AG20443 (cell line): ENCODE measurements around the gene ATG4B.
"Not testable (repeated sequence)": the region's sequence is repeated elsewhere in the genome, so short reads cannot be mapped to it uniquely, and the experiment has no call there.

Experiments used
- DNase-seq: peaks from one replicate; pipeline ENCODE4 v3.0.0; 2012; ENCODE audit warnings: low spot score, mixed read lengths

Gene ATG4B

DNA sequence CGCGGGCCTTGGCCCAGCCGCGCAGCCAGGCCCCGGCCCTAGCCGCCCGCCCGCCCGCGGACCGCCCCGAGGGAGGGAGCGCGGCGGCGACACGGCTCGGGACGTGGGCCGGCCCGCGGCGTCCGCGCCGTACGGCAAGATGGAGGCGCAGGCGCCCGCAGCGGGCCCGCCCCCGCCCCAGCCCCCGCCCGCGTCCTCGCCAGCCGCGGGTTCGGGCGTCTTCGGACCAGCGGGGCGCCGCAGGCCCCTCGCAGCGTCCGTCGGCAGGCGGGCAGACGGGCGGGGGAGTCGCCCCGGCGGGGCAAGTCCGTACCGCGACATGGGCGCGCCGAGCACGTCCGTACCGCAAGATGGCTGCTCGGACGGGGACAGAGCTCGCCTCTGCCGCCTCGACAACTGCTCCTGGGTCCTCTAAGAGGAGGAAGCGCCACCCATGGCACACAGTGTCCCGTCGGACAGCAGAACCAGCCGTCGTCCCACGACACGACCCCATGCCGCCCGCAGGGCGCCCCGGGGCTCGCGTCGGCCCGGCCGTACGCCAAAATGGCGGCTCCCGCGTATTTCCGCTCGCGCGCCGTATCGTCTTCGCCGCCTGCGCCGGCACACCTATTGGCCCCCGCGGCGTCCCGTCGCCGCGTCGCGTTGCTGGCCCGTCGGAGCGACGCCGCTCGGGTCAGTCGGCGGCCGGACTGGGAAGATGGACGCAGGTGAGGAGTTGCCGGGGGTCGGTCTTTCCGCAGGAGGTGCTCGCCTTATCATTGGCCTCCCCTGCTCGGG is at the start of gene ATG4B, which contains the start of gene THAP4:
ATG4B (plus strand) TSS at position 676 of the 777 bp plus-strand sequence; CDS start at position 698, 22 bp downstream.
THAP4 (minus strand) TSS at position 141 of the 777 bp plus-strand sequence. CDS start 141 bp downstream, outside the sequence.
- peak; percentile 95 for DNase-seq

- not testable (repeated sequence) for DNase-seq
Observed at GRCh38 chr2:241589863-241590262, 47.6 kb upstream of the ATG4B start.

DNA sequence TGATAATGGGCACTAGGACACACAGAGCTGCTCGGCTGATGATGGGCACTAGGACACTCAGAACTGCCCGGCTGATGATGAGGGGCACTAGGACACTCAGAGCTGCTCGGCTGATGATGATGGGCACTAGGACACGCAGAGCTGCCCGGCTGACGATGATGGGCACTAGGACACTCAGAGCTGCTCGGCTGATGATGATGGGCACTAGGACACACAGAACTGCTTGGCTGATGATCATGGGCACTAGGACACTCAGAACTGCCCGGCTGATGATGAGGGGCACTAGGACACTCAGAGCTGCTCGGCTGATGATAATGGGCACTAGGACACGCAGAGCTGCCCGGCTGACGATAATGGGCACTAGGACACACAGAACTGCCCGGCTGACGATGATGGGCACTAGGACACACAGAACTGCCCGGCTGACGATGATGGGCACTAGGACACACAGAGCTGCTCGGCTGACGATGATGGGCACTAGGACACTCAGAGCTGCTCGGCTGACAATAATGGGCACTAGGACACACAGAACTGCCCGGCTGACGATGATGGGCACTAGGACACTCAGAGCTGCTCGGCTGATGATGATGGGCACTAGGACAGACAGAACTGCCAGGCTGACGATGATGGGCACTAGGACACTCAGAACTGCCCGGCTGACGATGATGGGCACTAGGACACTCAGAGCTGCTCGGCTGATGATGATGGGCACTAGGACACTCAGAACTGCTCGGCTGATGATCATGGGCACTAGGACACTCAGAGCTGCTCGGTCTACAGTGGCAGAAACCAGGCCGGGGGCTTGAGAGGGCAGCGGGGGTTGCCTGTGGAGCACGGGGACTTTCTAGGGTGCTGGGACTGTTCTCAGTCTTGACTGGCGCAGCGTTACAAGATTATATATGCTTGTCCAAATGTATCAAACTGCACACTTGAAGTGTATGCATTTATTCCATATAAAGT is 46.7 kb upstream of the ATG4B start:
- DNase-seq = not testable (repeated sequence)

GRCh38 chr2:241592126-241592845 is 45.2 kb upstream of the ATG4B start:
- no peak for DNase-seq

GRCh38 chr2:241593271-241593670 is 44.2 kb upstream of the ATG4B start:
- no peak for DNase-seq

- DNase-seq = no peak
Observed at GRCh38 chr2:241595600-241596140, 41.8 kb upstream of the ATG4B start.

GRCh38 chr2:241597561-241597960 is 39.9 kb upstream of the ATG4B start:
- no peak for DNase-seq

GRCh38 chr2:241598061-241598460 is 39.4 kb upstream of the ATG4B start:
- no peak for DNase-seq

GRCh38 chr2:241598487-241598886 is 39.0 kb upstream of the ATG4B start:
- DNase-seq = no peak

GRCh38 chr2:241599615-241600014 is 37.9 kb upstream of the ATG4B start:
- no peak for DNase-seq

DNA sequence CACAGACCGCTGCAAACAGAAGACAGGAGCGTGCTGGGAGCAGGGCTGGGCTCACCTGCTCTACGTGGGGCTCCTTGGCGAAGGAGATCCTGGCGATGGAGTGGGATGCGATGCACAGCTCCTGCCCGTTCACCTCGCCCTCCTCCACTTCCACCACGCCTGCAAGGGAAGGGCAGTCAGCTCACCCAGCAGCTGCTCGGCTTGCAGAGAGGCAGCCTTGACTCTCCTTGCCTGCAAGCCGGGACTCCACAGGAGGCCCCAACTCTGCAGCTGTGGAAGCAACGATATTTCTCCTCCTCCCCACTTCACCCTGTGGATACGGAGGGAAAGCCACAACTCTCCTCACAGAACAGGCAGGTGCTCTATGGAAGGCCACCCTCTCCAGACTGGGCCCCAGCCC is 35.7 kb upstream of the ATG4B start:
- DNase-seq = no peak

- DNase-seq = no peak
Observed at GRCh38 chr2:241602720-241603119, 34.8 kb upstream of the ATG4B start.

- DNase-seq = no peak
Observed at GRCh38 chr2:241603686-241604085, 33.8 kb upstream of the ATG4B start.

DNA sequence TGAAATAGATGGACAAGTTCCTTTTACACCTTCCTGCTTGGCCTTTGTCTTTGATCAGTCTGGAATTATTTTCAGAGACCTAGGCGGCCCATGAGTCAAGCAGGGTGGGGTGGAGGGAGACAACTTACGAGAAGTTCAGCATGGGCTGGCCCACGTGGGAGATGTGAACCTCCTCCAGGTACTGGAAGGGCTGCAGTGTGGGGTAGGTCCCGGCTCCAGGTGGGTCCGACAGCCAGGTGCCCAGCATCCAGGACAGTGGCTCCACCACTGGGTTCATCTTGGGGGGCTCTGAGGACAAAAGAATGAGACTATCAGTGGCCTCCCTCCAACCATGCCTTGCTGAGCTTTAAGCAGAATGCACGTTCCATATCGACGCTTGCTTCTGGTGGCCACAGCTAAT is 31.3 kb upstream of the ATG4B start:
- no peak for DNase-seq

DNA sequence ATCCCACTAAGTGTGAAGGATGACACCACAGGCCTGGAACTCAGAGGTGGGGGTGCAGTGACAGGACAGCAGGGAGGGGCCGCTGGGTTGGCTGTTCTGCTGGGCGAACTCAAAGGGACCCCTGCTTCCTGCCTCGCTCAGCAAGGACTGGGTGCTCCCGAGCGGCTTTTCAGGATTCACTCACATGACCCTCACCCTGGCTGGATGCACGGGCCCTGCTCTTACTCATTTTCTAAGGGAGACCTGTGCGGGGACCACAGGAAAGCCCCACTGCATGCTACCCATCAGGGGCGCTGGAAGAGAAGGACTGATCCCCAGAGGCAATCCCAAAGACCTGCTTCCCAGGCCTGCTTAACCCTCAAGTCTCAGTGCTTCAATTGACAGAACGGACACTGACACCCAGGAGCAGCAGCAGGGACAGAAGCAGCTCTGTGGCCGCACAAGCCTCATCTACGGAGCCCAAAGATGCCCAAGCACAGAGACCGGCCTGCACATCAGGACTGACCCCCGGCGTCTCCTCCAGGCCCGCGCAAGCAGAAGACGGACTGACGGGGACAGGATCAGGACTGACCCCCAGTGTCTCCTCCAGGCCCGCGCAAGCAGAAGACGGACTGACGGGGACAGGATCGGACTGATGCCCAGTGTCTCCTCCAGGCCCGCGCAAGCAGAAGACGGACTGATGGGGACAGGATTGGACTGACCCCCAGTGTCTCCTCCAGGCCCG is 30.2 kb upstream of the ATG4B start:
- no peak for DNase-seq

GRCh38 chr2:241608881-241609280 is 28.6 kb upstream of the ATG4B start:
- DNase-seq = no peak

- DNase-seq = peak; percentile 97
Observed at GRCh38 chr2:241609859-241610793, 27.4 kb upstream of the ATG4B start.

GRCh38 chr2:241611062-241611461 is 26.4 kb upstream of the ATG4B start:
- DNase-seq = no peak

GRCh38 chr2:241612156-241613016 is 25.1 kb upstream of the ATG4B start:
- DNase-seq = no peak
